GM23248 (cell line): ENCODE measurements around the gene FAM81A.

ENCODE experiments used
- EZH2 ChIP-seq: fragments of 200-600 bp; sonication (generic); IDR thresholded peaks from 2 replicates; pipeline ENCODE4 v1.6.1; 2018; ENCODE audit warnings: antibody characterized with exemption, mild to moderate bottlenecking; ENCODE audit not compliant: insufficient read depth, poor library complexity, severe bottlenecking
- EZH2phosphoT487 ChIP-seq: fragments of 200-600 bp; sonication (generic); IDR thresholded peaks from 2 replicates; pipeline ENCODE4 v1.6.1; 2018; ENCODE audit warnings: antibody characterized with exemption, moderate library complexity, mild to moderate bottlenecking, low read depth; ENCODE audit not compliant: insufficient read depth

- no peak for TF ChIP-seq EZH2phosphoT487
- TF ChIP-seq EZH2, result no peak
These were observed 23.5 kb downstream of the FAM81A start for GRCh38 chr15:59461521-59461920.
